ENCODE measurements around the gene DSN1. TPM values are rescaled to one million over a fixed set of nuclear protein-coding genes. Genes with fewer than 3 reads are reported as not detected.

DSN1 gene
- total RNA-seq, 1 experiment from 2014 or later = 16.3 TPM

GRCh38 chr20:36726168-36726567 lies 47.4 kb downstream of the DSN1 start:
- no peaks in the 10 kb centered on the region for H3K9me3 ChIP-seq (ENCODE audit: low read length)
- no peaks in the 10 kb centered on the region for H4K20me1 ChIP-seq (ENCODE audit: insufficient read depth, low read depth, low read length)
- H3K4me3 ChIP-seq (ENCODE audit: low read length) = no peak overlapping the region
- no peak overlapping the region for H3K27ac ChIP-seq (ENCODE audit: low read length)
- peak; percentile 40 for DNase-seq
- no peak overlapping the region for H3K4me2 ChIP-seq (ENCODE audit: low read depth, low read length, poor library complexity, severe bottlenecking)
- H3K79me2 ChIP-seq (ENCODE audit: low read length) = peaks cover 55% of the 10 kb centered on the region
- H3K9me2 ChIP-seq (replicated peaks; ENCODE audit: insufficient read depth, low read length) = no peaks in the 10 kb centered on the region
- H2AFZ ChIP-seq (ENCODE audit: low read length) = no peak overlapping the region
- no peaks in the 10 kb centered on the region for H3K4me1 ChIP-seq (ENCODE audit: low read length)
- H3K36me3 ChIP-seq (ENCODE audit: insufficient read depth, low read length) = no peaks in the 10 kb centered on the region
- no peak overlapping the region for H3K9ac ChIP-seq (ENCODE audit: low read length)
- no peaks in the 10 kb centered on the region for H3K27me3 ChIP-seq (ENCODE audit: low read length)

GRCh38 chr20:36720510-36720909 lies 53.1 kb downstream of the DSN1 start:
- Histone ChIP-seq H3K9me3 (ENCODE audit: low read length) (no peaks in the 10 kb centered on the region), H2AFZ (ENCODE audit: low read length) (no peak overlapping the region), H3K4me3 (ENCODE audit: low read length) (no peak overlapping the region), H3K9me2 (replicated peaks; ENCODE audit: insufficient read depth, low read length) (no peaks in the 10 kb centered on the region), H4K20me1 (ENCODE audit: insufficient read depth, low read depth, low read length) (no peaks in the 10 kb centered on the region), H3K79me2 (ENCODE audit: low read length) (peaks cover 25% of the 10 kb centered on the region), H3K9ac (ENCODE audit: low read length) (no peak overlapping the region), H3K27me3 (ENCODE audit: low read length) (no peaks in the 10 kb centered on the region), H3K27ac (ENCODE audit: low read length) (no peak overlapping the region), H3K4me2 (ENCODE audit: low read depth, low read length, poor library complexity, severe bottlenecking) (no peak overlapping the region), H3K4me1 (ENCODE audit: low read length) (no peaks in the 10 kb centered on the region), H3K36me3 (ENCODE audit: insufficient read depth, low read length) (no peaks in the 10 kb centered on the region)
- peak; percentile 5 for DNase-seq

GRCh38 chr20:36717657-36718056 lies 55.9 kb downstream of the DSN1 start:
- peaks cover 15% of the 10 kb centered on the region for H3K79me2 ChIP-seq (ENCODE audit: low read length)
- no peaks in the 10 kb centered on the region for H3K9me3 ChIP-seq (ENCODE audit: low read length)
- H3K27ac ChIP-seq (ENCODE audit: low read length) = no peak overlapping the region
- no peaks in the 10 kb centered on the region for H3K27me3 ChIP-seq (ENCODE audit: low read length)
- H2AFZ ChIP-seq (ENCODE audit: low read length) = no peak overlapping the region
- no peaks in the 10 kb centered on the region for H4K20me1 ChIP-seq (ENCODE audit: insufficient read depth, low read depth, low read length)
- H3K4me1 ChIP-seq (ENCODE audit: low read length) = no peaks in the 10 kb centered on the region
- DNase-seq = peak; percentile 63
- H3K4me2 ChIP-seq (ENCODE audit: low read depth, low read length, poor library complexity, severe bottlenecking) = no peak overlapping the region
- H3K4me3 ChIP-seq (ENCODE audit: low read length) = no peak overlapping the region
- H3K9ac ChIP-seq (ENCODE audit: low read length) = no peak overlapping the region
- no peaks in the 10 kb centered on the region for H3K36me3 ChIP-seq (ENCODE audit: insufficient read depth, low read length)
- no peaks in the 10 kb centered on the region for H3K9me2 ChIP-seq (replicated peaks; ENCODE audit: insufficient read depth, low read length)

- no peak for DNase-seq
- no peak overlapping the region for H2AFZ ChIP-seq (ENCODE audit: low read length)
- no peaks in the 10 kb centered on the region for H3K4me1 ChIP-seq (ENCODE audit: low read length)
- no peak overlapping the region for H3K27ac ChIP-seq (ENCODE audit: low read length)
- H3K27me3 ChIP-seq (ENCODE audit: low read length) = no peaks in the 10 kb centered on the region
- H3K9me3 ChIP-seq (ENCODE audit: low read length) = no peaks in the 10 kb centered on the region
- no peak overlapping the region for H3K4me2 ChIP-seq (ENCODE audit: low read depth, low read length, poor library complexity, severe bottlenecking)
- peaks cover 13% of the 10 kb centered on the region for H3K79me2 ChIP-seq (ENCODE audit: low read length)
- H4K20me1 ChIP-seq (ENCODE audit: insufficient read depth, low read depth, low read length) = no peaks in the 10 kb centered on the region
- H3K36me3 ChIP-seq (ENCODE audit: insufficient read depth, low read length) = no peaks in the 10 kb centered on the region
- H3K9me2 ChIP-seq (replicated peaks; ENCODE audit: insufficient read depth, low read length) = no peaks in the 10 kb centered on the region
- no peak overlapping the region for H3K4me3 ChIP-seq (ENCODE audit: low read length)
- no peak overlapping the region for H3K9ac ChIP-seq (ENCODE audit: low read length)
Observed at GRCh38 chr20:36717021-36717420, 56.5 kb downstream of the DSN1 start.

- Histone ChIP-seq H4K20me1 (ENCODE audit: insufficient read depth, low read depth, low read length) (no peaks in the 10 kb centered on the region), H2AFZ (ENCODE audit: low read length) (no peak overlapping the region), H3K27me3 (ENCODE audit: low read length) (no peaks in the 10 kb centered on the region), H3K9me3 (ENCODE audit: low read length) (no peaks in the 10 kb centered on the region), H3K36me3 (ENCODE audit: insufficient read depth, low read length) (no peaks in the 10 kb centered on the region), H3K9ac (ENCODE audit: low read length) (no peak overlapping the region), H3K4me3 (ENCODE audit: low read length) (no peak overlapping the region), H3K4me1 (ENCODE audit: low read length) (no peaks in the 10 kb centered on the region), H3K27ac (ENCODE audit: low read length) (no peak overlapping the region), H3K4me2 (ENCODE audit: low read depth, low read length, poor library complexity, severe bottlenecking) (no peak overlapping the region), H3K79me2 (ENCODE audit: low read length) (peaks cover 11% of the 10 kb centered on the region; the same call in 1 of the 2 replicates), H3K9me2 (replicated peaks; ENCODE audit: insufficient read depth, low read length) (no peaks in the 10 kb centered on the region)
- no peak for DNase-seq
Observed at GRCh38 chr20:36712775-36713174, 60.8 kb downstream of the DSN1 start.

GRCh38 chr20:36709126-36709525 lies 64.4 kb downstream of the DSN1 start:
- Histone ChIP-seq H3K9me3 (ENCODE audit: low read length) (no peaks in the 10 kb centered on the region), H3K79me2 (ENCODE audit: low read length) (0 out of 2 replicates have a peak, but pooled peaks cover 6% of the 10 kb centered on the region), H2AFZ (ENCODE audit: low read length) (no peak overlapping the region), H3K27ac (ENCODE audit: low read length) (no peak overlapping the region), H3K4me2 (ENCODE audit: low read depth, low read length, poor library complexity, severe bottlenecking) (no peak overlapping the region), H3K4me3 (ENCODE audit: low read length) (no peak overlapping the region), H3K4me1 (ENCODE audit: low read length) (no peaks in the 10 kb centered on the region), H3K36me3 (ENCODE audit: insufficient read depth, low read length) (no peaks in the 10 kb centered on the region), H3K9me2 (replicated peaks; ENCODE audit: insufficient read depth, low read length) (no peaks in the 10 kb centered on the region), H3K9ac (ENCODE audit: low read length) (no peak overlapping the region), H4K20me1 (ENCODE audit: insufficient read depth, low read depth, low read length) (no peaks in the 10 kb centered on the region), H3K27me3 (ENCODE audit: low read length) (no peaks in the 10 kb centered on the region)
- peak; percentile 35 for DNase-seq

GRCh38 chr20:36703530-36703929 lies 70.0 kb downstream of the DSN1 start:
- Histone ChIP-seq H3K27ac (ENCODE audit: low read length) (no peak overlapping the region), H3K4me3 (ENCODE audit: low read length) (no peak overlapping the region), H3K9ac (ENCODE audit: low read length) (no peak overlapping the region), H3K4me1 (ENCODE audit: low read length) (peaks cover 7% of the 10 kb centered on the region), H4K20me1 (ENCODE audit: insufficient read depth, low read depth, low read length) (no peaks in the 10 kb centered on the region), H3K36me3 (ENCODE audit: insufficient read depth, low read length) (no peaks in the 10 kb centered on the region), H2AFZ (ENCODE audit: low read length) (no peak overlapping the region), H3K9me3 (ENCODE audit: low read length) (no peaks in the 10 kb centered on the region), H3K9me2 (replicated peaks; ENCODE audit: insufficient read depth, low read length) (no peaks in the 10 kb centered on the region), H3K27me3 (ENCODE audit: low read length) (no peaks in the 10 kb centered on the region), H3K4me2 (ENCODE audit: low read depth, low read length, poor library complexity, severe bottlenecking) (no peak overlapping the region), H3K79me2 (ENCODE audit: low read length) (no peaks in the 10 kb centered on the region)
- peak; percentile 25 for DNase-seq

Data from Karpas-422 (cell line).